ENCODE data around the gene SLC27A4.

Gene SLC27A4

DNA sequence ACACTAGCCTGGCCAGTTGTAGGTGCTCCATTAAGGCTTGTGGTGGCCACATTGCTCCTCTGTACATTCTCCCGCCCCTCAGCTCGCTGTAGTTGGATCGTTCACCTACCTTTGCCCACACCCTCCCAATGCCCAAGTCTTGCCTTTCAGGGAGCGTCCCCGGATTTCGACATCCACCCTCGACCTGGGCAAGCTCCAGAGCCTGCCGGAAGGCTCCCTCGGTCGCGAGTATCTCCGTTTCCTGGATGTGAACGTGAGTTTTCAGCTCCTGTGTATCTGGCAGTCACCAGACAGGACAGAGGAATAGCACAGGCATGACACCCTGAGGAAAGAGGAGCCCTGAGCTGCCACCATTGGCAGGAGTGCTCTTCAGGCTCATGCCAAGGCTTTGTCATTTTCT lies 14.7 kb upstream of the SLC27A4 start:
- TF ChIP-seq POLR2AphosphoS5 (IDR thresholded peaks at IDR 0.05; ENCODE audit: low read depth) (no peak), GABPA (IDR thresholded peaks at IDR 0.05; ENCODE audit: low read depth) (no peak), SPI1 (IDR thresholded peaks at IDR 0.05; ENCODE audit: borderline replicate concordance, low read depth) (no peak)
- TF ChIP-seq, protein P1, sequence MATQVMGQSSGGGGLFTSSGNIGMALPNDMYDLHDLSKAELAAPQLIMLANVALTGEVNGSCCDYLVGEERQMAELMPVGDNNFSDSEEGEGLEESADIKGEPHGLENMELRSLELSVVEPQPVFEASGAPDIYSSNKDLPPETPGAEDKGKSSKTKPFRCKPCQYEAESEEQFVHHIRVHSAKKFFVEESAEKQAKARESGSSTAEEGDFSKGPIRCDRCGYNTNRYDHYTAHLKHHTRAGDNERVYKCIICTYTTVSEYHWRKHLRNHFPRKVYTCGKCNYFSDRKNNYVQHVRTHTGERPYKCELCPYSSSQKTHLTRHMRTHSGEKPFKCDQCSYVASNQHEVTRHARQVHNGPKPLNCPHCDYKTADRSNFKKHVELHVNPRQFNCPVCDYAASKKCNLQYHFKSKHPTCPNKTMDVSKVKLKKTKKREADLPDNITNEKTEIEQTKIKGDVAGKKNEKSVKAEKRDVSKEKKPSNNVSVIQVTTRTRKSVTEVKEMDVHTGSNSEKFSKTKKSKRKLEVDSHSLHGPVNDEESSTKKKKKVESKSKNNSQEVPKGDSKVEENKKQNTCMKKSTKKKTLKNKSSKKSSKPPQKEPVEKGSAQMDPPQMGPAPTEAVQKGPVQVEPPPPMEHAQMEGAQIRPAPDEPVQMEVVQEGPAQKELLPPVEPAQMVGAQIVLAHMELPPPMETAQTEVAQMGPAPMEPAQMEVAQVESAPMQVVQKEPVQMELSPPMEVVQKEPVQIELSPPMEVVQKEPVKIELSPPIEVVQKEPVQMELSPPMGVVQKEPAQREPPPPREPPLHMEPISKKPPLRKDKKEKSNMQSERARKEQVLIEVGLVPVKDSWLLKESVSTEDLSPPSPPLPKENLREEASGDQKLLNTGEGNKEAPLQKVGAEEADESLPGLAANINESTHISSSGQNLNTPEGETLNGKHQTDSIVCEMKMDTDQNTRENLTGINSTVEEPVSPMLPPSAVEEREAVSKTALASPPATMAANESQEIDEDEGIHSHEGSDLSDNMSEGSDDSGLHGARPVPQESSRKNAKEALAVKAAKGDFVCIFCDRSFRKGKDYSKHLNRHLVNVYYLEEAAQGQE (IDR thresholded peaks at IDR 0.05; ENCODE audit: insufficient replicate concordance, low read depth): no peak
- TF ChIP-seq, protein P2, sequence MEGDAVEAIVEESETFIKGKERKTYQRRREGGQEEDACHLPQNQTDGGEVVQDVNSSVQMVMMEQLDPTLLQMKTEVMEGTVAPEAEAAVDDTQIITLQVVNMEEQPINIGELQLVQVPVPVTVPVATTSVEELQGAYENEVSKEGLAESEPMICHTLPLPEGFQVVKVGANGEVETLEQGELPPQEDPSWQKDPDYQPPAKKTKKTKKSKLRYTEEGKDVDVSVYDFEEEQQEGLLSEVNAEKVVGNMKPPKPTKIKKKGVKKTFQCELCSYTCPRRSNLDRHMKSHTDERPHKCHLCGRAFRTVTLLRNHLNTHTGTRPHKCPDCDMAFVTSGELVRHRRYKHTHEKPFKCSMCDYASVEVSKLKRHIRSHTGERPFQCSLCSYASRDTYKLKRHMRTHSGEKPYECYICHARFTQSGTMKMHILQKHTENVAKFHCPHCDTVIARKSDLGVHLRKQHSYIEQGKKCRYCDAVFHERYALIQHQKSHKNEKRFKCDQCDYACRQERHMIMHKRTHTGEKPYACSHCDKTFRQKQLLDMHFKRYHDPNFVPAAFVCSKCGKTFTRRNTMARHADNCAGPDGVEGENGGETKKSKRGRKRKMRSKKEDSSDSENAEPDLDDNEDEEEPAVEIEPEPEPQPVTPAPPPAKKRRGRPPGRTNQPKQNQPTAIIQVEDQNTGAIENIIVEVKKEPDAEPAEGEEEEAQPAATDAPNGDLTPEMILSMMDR (IDR thresholded peaks at IDR 0.05; ENCODE audit: insufficient read depth, low read length): no peak
- Histone ChIP-seq H3K27me3 (ENCODE audit: insufficient read depth, poor library complexity, severe bottlenecking) (no peaks in the 10 kb centered on the region), H3K27ac (replicated peaks) (no peak overlapping the region), H3K4me3 (replicated peaks; ENCODE audit: insufficient read depth, low read length) (no peak overlapping the region)
- no peak for DNase-seq (ENCODE audit: low read depth in 1 of 2, low spot score in 1 of 2)

- Histone ChIP-seq H3K27me3 (ENCODE audit: insufficient read depth, poor library complexity, severe bottlenecking) (no peaks in the 10 kb centered on the region), H3K4me3 (replicated peaks; ENCODE audit: insufficient read depth, low read length) (no peak overlapping the region), H3K27ac (replicated peaks) (no peak overlapping the region)
- DNase-seq (ENCODE audit: low read depth in 1 of 2, low spot score in 1 of 2): no peak
- TF ChIP-seq POLR2AphosphoS5 (IDR thresholded peaks at IDR 0.05; ENCODE audit: low read depth) (no peak), SPI1 (IDR thresholded peaks at IDR 0.05; ENCODE audit: borderline replicate concordance, low read depth) (no peak), GABPA (IDR thresholded peaks at IDR 0.05; ENCODE audit: low read depth) (no peak)
- TF ChIP-seq, protein P2 (IDR thresholded peaks at IDR 0.05; ENCODE audit: insufficient read depth, low read length): no peak
- TF ChIP-seq, protein P1 (IDR thresholded peaks at IDR 0.05; ENCODE audit: insufficient replicate concordance, low read depth): no peak
Measured at GRCh38 chr9:128333451-128333869, 6.9 kb upstream of the SLC27A4 start.

- Histone ChIP-seq H3K27ac (replicated peaks) (no peak overlapping the region), H3K27me3 (ENCODE audit: insufficient read depth, poor library complexity, severe bottlenecking) (no peaks in the 10 kb centered on the region), H3K4me3 (replicated peaks; ENCODE audit: insufficient read depth, low read length) (no peak overlapping the region)
- TF ChIP-seq, protein P1 (IDR thresholded peaks at IDR 0.05; ENCODE audit: insufficient replicate concordance, low read depth): no peak
- TF ChIP-seq SPI1 (IDR thresholded peaks at IDR 0.05; ENCODE audit: borderline replicate concordance, low read depth) (no peak), GABPA (IDR thresholded peaks at IDR 0.05; ENCODE audit: low read depth) (no peak), POLR2AphosphoS5 (IDR thresholded peaks at IDR 0.05; ENCODE audit: low read depth) (no peak)
- TF ChIP-seq, protein P2 (IDR thresholded peaks at IDR 0.05; ENCODE audit: insufficient read depth, low read length): no peak
- DNase-seq (ENCODE audit: low read depth in 1 of 2, low spot score in 1 of 2): no peak
Measured at GRCh38 chr9:128335161-128335560, 5.2 kb upstream of the SLC27A4 start.

All from HL-60 (cell line).